SK-N-SH (cell line): ENCODE results near the gene TRIM44. TPM values are rescaled to one million over a fixed set of nuclear protein-coding genes. Genes with fewer than 3 reads are reported as not detected.

ENCODE experiments used
- CTCF ChIA-PET: fragments of 300-600, 350-600 bp; formaldehyde crosslinking; extraction: SDS; loops from one replicate; lab custom pipeline; 2021; lab: Yijun Ruan, JAX
- POLR2A ChIA-PET: fragments of 350-600 bp; sonication (Branson Sonifier 250); formaldehyde crosslinking; extraction: SDS; loops from one replicate; lab custom pipeline; 2020; ENCODE audit warnings: antibody characterized with exemption, inconsistent platforms; lab: Yijun Ruan, JAX
- DNase-seq: peaks from one replicate; pipeline ENCODE4 v3.0.0; 2012
- H2AFZ ChIP-seq: fragments of 200-600 bp; sonication (generic); 2 replicates; pipeline ENCODE4 v1.8.1; 2016; ENCODE audit warnings: antibody characterized with exemption, mild to moderate bottlenecking, low read depth
- H3F3A ChIP-seq: fragments of 200-600 bp; sonication (generic); replicated peaks from 2 replicates; pipeline ENCODE3; 2016; ENCODE audit warnings: antibody characterized with exemption, mild to moderate bottlenecking; ENCODE audit not compliant: insufficient read depth
- H3K27ac ChIP-seq, 2 experiments: fragments of 200-500 bp in 1 of 2; fragments of 200-600 bp in 1 of 2; sonication (Bioruptor generic) in 1 of 2; sonication (generic), shearing (Covaris generic) in 1 of 2; 2 replicates each; pipeline versions ENCODE4 v1.5.1 to v1.6.1; 2014 to 2016; ENCODE audit warnings: low read depth in 2 of 2, inconsistent platforms in 1 of 2, low read length in 1 of 2, mild to moderate bottlenecking in 1 of 2, mixed read lengths in 1 of 2
- H3K27me3 ChIP-seq: fragments of 200-600 bp; sonication (generic), shearing (Covaris generic); 2 replicates; pipeline ENCODE4 v1.6.1; 2016; ENCODE audit warnings: mixed run types; ENCODE audit not compliant: insufficient read depth
- H3K36me3 ChIP-seq, 2 experiments: fragments of 200-500 bp in 1 of 2; fragments of 200-600 bp in 1 of 2; sonication (Bioruptor generic) in 1 of 2; sonication (generic) in 1 of 2; replicated peaks in 1 of 2; 2 replicates each; pipeline versions ENCODE3 to v1.5.1; 2014 to 2016; ENCODE audit warnings: low read length in 1 of 2, mild to moderate bottlenecking in 1 of 2; ENCODE audit not compliant: insufficient read depth in 2 of 2, control insufficient read depth in 1 of 2
- H3K4me1 ChIP-seq, 2 experiments: fragments of 200-500 bp in 1 of 2; fragments of 200-600 bp in 1 of 2; sonication (Bioruptor generic) in 1 of 2; sonication (generic), shearing (Covaris generic) in 1 of 2; 2 replicates each; pipeline versions ENCODE4 v1.5.1 to v1.6.1; 2014 to 2016; ENCODE audit warnings: low read depth in 1 of 2, low read length in 1 of 2, mixed run types in 1 of 2; ENCODE audit not compliant: insufficient read depth in 2 of 2, control insufficient read depth in 1 of 2
- H3K4me2 ChIP-seq: fragments of 200-600 bp; sonication (generic), shearing (Covaris generic); 2 replicates; pipeline ENCODE4 v1.6.1; 2017; ENCODE audit warnings: mixed run types
- H3K4me3 ChIP-seq, 2 experiments: fragments of 200-500 bp in 1 of 2; fragments of 200-600 bp in 1 of 2; sonication (Bioruptor generic) in 1 of 2; sonication (generic), shearing (Covaris generic) in 1 of 2; 2 replicates each; pipeline versions ENCODE4 v1.5.1 to v1.8.1; 2014 to 2016; ENCODE audit warnings: low read depth in 2 of 2, inconsistent platforms in 1 of 2, low read length in 1 of 2, mild to moderate bottlenecking in 1 of 2, mixed read lengths in 1 of 2, moderate library complexity in 1 of 2
- H3K79me2 ChIP-seq: fragments of 200-600 bp; sonication (generic); 2 replicates; pipeline ENCODE4 v1.8.1; 2017; ENCODE audit warnings: mild to moderate bottlenecking; ENCODE audit not compliant: insufficient read depth
- H3K9ac ChIP-seq: fragments of 200-600 bp; sonication (generic); 2 replicates; pipeline ENCODE4 v1.6.1; 2017; ENCODE audit warnings: mixed run types
- H3K9me2 ChIP-seq: fragments of 200-600 bp; sonication (generic); 2 replicates; pipeline ENCODE4 v1.6.1; 2017; ENCODE audit warnings: mixed run types
- H3K9me3 ChIP-seq: fragments of 200-600 bp; sonication (generic); 2 replicates; pipeline ENCODE4 v1.6.1; 2017; ENCODE audit warnings: mixed run types, mild to moderate bottlenecking, moderate library complexity
- H4K20me1 ChIP-seq: fragments of 200-600 bp; sonication (generic); 2 replicates; pipeline ENCODE4 v1.6.1; 2017; ENCODE audit warnings: mild to moderate bottlenecking, mixed run types; ENCODE audit not compliant: insufficient read depth
- CHD2 ChIP-seq: fragments of 150-350 bp; IDR thresholded peaks from 2 replicates; pipeline ENCODE4 v1.6.1; 2018; ENCODE audit warnings: low read length; ENCODE audit not compliant: partially characterized antibody
- EP300 ChIP-seq, 2 experiments: IDR thresholded peaks; 2 replicates each; pipeline versions ENCODE4 v1.4.0 to v1.6.1; 2012; ENCODE audit warnings: borderline replicate concordance in 1 of 2, low read depth in 1 of 2, low read length in 1 of 2
- EZH2phosphoT487 ChIP-seq: fragments of 200-600 bp; sonication (generic); IDR thresholded peaks from 2 replicates; pipeline ENCODE4 v1.6.1; 2017; ENCODE audit warnings: low read depth, mixed run types, mild to moderate bottlenecking, antibody characterized with exemption, moderate library complexity, borderline replicate concordance
- FOSL2 ChIP-seq: IDR thresholded peaks from 2 replicates; pipeline ENCODE4 v1.4.0; 2012; ENCODE audit warnings: low read depth, mild to moderate bottlenecking, moderate library complexity, borderline replicate concordance
- GABPA ChIP-seq: IDR thresholded peaks from 2 replicates; pipeline ENCODE4 v1.4.0; 2012; ENCODE audit warnings: low read depth, mild to moderate bottlenecking
- GATA2 ChIP-seq: sonication (generic); formaldehyde crosslinking; IDR thresholded peaks from 2 replicates; pipeline ENCODE4 v1.5.0; 2020; ENCODE audit warnings: mild to moderate bottlenecking, missing genetic modification reagents
- JUND ChIP-seq: IDR thresholded peaks from 2 replicates; pipeline ENCODE4 v1.4.0; 2012
- NFIC ChIP-seq: IDR thresholded peaks from 2 replicates; pipeline ENCODE4 v1.4.0; 2012; ENCODE audit warnings: borderline replicate concordance
- NRF1 ChIP-seq: IDR thresholded peaks from 2 replicates; pipeline ENCODE4 v1.6.1; 2012; ENCODE audit warnings: low read depth, mild to moderate bottlenecking, low read length
- POLR2AphosphoS5 ChIP-seq: IDR thresholded peaks from 2 replicates; pipeline ENCODE4 v1.6.1; 2012; ENCODE audit warnings: low read depth, low read length
- SMC3 ChIP-seq: IDR thresholded peaks from 2 replicates; pipeline ENCODE4 v1.6.1; 2012; ENCODE audit warnings: low read depth, low read length, improper control_type of control experiment
- YY1 ChIP-seq: IDR thresholded peaks from 2 replicates; pipeline ENCODE4 v1.4.0; 2012; ENCODE audit warnings: low read depth, mild to moderate bottlenecking
- WGBS: methylation state at CpG from one replicate; pipeline ENCODE4 v1.1.6; 2017; ENCODE audit warnings: low lambda C conversion rate; 5-methylcytosine and 5-hydroxymethylcytosine counted together
- polyA plus RNA-seq, 3 experiments: library from polyadenylated mRNA; depleted of rRNA; stranded (reverse); fragments of >200 nt; gene quantifications; 2 replicates each; pipeline ENCODE4 v1.2.3, GENCODE V29; 2012
- TF ChIP-seq, protein P1 (sequence below): IDR thresholded peaks from 2 replicates; pipeline ENCODE4; 2012
- TF ChIP-seq, protein P2 (sequence below): IDR thresholded peaks from 2 replicates; pipeline ENCODE4 v1.4.0; 2012; ENCODE audit warnings: low read depth
- TF ChIP-seq, protein P3 (sequence below): fragments of 200-600 bp; sonication (generic); IDR thresholded peaks from 2 replicates; pipeline ENCODE4 v1.6.1; 2017; ENCODE audit warnings: antibody characterized with exemption, mild to moderate bottlenecking, moderate library complexity
- TF ChIP-seq, protein P4 (sequence below): fragments of 150-350 bp; IDR thresholded peaks from 2 replicates; pipeline ENCODE4 v1.6.1; 2016; ENCODE audit warnings: mild to moderate bottlenecking, low read depth, low read length

TRIM44 gene
- polyA plus RNA-seq, 1 of the 3 experiments (the other 2 are of a cell fraction), result 34.1 TPM

DNA sequence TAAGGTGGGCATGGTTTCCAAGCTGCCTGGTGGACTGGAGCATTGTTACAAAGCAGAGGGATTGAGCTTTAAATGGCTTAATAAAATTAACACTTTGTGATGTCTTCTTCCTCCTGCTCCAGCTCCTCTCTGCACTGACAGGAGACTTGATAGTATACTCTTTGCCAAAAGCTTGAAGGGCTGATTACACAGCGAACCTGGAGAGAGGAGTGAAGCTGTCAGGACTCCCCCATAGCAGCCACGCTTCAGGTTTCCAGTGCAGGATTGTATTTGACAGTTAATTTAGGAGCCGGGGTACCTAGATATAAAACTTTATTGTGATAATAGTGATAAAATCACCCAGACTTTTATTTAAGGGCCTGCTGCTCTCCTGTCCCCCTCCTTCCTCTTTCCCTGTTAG lies 50.0 kb downstream of the TRIM44 start:
- Histone ChIP-seq H3K79me2 (peaks cover 29% of the 10 kb centered on the region), H3K4me1 (no peaks in the 10 kb centered on the region), H3F3A (no peaks in the 10 kb centered on the region), H3K9me2 (no peaks in the 10 kb centered on the region), H3K9ac (no peak overlapping the region), H4K20me1 (peaks cover 22% of the 10 kb centered on the region), H3K4me2 (no peak overlapping the region), H3K27ac (no peak overlapping the region), H3K9me3 (no peaks in the 10 kb centered on the region), H3K4me3 (no peak overlapping the region), H2AFZ (no peak overlapping the region), H3K27me3 (no peaks in the 10 kb centered on the region), H3K36me3 (no peaks in the 10 kb centered on the region)
- CTCF ChIA-PET, result interaction anchor here (1.0 to 1.8 kb wide), 2 partner anchors 109 to 553 kb away, joined by 3 read pairs; no protein-coding TSS in a partner anchor
- TF ChIP-seq, protein P1, sequence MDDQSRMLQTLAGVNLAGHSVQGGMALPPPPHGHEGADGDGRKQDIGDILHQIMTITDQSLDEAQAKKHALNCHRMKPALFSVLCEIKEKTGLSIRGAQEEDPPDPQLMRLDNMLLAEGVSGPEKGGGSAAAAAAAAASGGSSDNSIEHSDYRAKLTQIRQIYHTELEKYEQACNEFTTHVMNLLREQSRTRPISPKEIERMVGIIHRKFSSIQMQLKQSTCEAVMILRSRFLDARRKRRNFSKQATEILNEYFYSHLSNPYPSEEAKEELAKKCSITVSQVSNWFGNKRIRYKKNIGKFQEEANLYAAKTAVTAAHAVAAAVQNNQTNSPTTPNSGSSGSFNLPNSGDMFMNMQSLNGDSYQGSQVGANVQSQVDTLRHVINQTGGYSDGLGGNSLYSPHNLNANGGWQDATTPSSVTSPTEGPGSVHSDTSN, result no peak
- TF ChIP-seq NRF1 (no peak), GABPA (no peak), GATA2 (no peak), EZH2phosphoT487 (no peak), CHD2 (no peak), YY1 (no peak), POLR2AphosphoS5 (no peak), JUND (no peak), EP300 (IDR thresholded peaks at IDR 0.05; ENCODE audit: borderline replicate concordance in 1 of 2, low read depth in 1 of 2, low read length in 1 of 2) (no peak), NFIC (no peak), SMC3 (no peak), FOSL2 (no peak)
- TF ChIP-seq, protein P2, sequence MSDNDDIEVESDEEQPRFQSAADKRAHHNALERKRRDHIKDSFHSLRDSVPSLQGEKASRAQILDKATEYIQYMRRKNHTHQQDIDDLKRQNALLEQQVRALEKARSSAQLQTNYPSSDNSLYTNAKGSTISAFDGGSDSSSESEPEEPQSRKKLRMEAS, result no peak
- TF ChIP-seq, protein P3, sequence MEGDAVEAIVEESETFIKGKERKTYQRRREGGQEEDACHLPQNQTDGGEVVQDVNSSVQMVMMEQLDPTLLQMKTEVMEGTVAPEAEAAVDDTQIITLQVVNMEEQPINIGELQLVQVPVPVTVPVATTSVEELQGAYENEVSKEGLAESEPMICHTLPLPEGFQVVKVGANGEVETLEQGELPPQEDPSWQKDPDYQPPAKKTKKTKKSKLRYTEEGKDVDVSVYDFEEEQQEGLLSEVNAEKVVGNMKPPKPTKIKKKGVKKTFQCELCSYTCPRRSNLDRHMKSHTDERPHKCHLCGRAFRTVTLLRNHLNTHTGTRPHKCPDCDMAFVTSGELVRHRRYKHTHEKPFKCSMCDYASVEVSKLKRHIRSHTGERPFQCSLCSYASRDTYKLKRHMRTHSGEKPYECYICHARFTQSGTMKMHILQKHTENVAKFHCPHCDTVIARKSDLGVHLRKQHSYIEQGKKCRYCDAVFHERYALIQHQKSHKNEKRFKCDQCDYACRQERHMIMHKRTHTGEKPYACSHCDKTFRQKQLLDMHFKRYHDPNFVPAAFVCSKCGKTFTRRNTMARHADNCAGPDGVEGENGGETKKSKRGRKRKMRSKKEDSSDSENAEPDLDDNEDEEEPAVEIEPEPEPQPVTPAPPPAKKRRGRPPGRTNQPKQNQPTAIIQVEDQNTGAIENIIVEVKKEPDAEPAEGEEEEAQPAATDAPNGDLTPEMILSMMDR, result no peak
- TF ChIP-seq, protein P4, sequence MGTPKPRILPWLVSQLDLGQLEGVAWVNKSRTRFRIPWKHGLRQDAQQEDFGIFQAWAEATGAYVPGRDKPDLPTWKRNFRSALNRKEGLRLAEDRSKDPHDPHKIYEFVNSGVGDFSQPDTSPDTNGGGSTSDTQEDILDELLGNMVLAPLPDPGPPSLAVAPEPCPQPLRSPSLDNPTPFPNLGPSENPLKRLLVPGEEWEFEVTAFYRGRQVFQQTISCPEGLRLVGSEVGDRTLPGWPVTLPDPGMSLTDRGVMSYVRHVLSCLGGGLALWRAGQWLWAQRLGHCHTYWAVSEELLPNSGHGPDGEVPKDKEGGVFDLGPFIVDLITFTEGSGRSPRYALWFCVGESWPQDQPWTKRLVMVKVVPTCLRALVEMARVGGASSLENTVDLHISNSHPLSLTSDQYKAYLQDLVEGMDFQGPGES, result no peak
- POLR2A ChIA-PET, result no interaction called here
- no peak for DNase-seq
- 97% methylated on average over 3 of the region's 3 CpGs for WGBS
